Neuron (in vitro differentiated cells): Measurements from ENCODE around the gene SLC16A2.

Experiments
- H2AFZ ChIP-seq: one replicate; pipeline ENCODE4 v1.6.1; 2013; ENCODE audit warnings: low read depth, mild to moderate bottlenecking, inconsistent platforms, low read length, moderate library complexity
- H3K27me3 ChIP-seq: one replicate; pipeline ENCODE4 v1.6.1; 2013; ENCODE audit warnings: low read length; ENCODE audit not compliant: insufficient read depth
- H3K36me3 ChIP-seq: one replicate; pipeline ENCODE4 v1.6.1; 2013; ENCODE audit warnings: low read length; ENCODE audit not compliant: insufficient read depth
- H3K4me1 ChIP-seq: one replicate; pipeline ENCODE4 v1.6.1; 2013; ENCODE audit warnings: low read length; ENCODE audit not compliant: insufficient read depth
- H3K4me3 ChIP-seq: 2 replicates; pipeline ENCODE4 v1.5.1; 2013; ENCODE audit warnings: mild to moderate bottlenecking, low read length, moderate library complexity
- H3K9me3 ChIP-seq: one replicate; pipeline ENCODE4 v1.6.1; 2013; ENCODE audit warnings: low read length

The SLC16A2 gene

GRCh38 chrX:74520896-74521295, 99.6 kb downstream of the SLC16A2 start:
- no peak overlapping the region for H2AFZ ChIP-seq
- H3K4me1 ChIP-seq: no peaks in the 10 kb centered on the region
- H3K4me3 ChIP-seq: no peak overlapping the region
- H3K36me3 ChIP-seq: no peaks in the 10 kb centered on the region
- H3K9me3 ChIP-seq: no peaks in the 10 kb centered on the region
- no peaks in the 10 kb centered on the region for H3K27me3 ChIP-seq

- no peaks in the 10 kb centered on the region for H3K36me3 ChIP-seq
- no peak overlapping the region for H3K4me3 ChIP-seq
- H3K9me3 ChIP-seq: no peaks in the 10 kb centered on the region
- no peaks in the 10 kb centered on the region for H3K27me3 ChIP-seq
- H2AFZ ChIP-seq: no peak overlapping the region
- H3K4me1 ChIP-seq: no peaks in the 10 kb centered on the region
Observed at GRCh38 chrX:74521961-74522751, 100.9 kb downstream of the SLC16A2 start.

- no peak overlapping the region for H2AFZ ChIP-seq
- H3K36me3 ChIP-seq: no peaks in the 10 kb centered on the region
- H3K4me3 ChIP-seq: no peak overlapping the region
Observed at GRCh38 chrX:74523224-74523623, 101.9 kb downstream of the SLC16A2 start.

GRCh38 chrX:74523870-74524735, 102.8 kb downstream of the SLC16A2 start:
- Histone ChIP-seq H3K4me1 (no peaks in the 10 kb centered on the region), H3K4me3 (no peak overlapping the region), H3K27me3 (no peaks in the 10 kb centered on the region), H2AFZ (no peak overlapping the region), H3K9me3 (no peaks in the 10 kb centered on the region), H3K36me3 (no peaks in the 10 kb centered on the region)

More at GRCh38 chrX:74523224-74523623, 101.9 kb downstream of the SLC16A2 start:
- H3K4me1 ChIP-seq: no peaks in the 10 kb centered on the region
- H3K9me3 ChIP-seq: no peaks in the 10 kb centered on the region
- H3K27me3 ChIP-seq: no peaks in the 10 kb centered on the region

GRCh38 chrX:74525116-74525515, 103.8 kb downstream of the SLC16A2 start:
- Histone ChIP-seq H2AFZ (no peak overlapping the region), H3K9me3 (no peaks in the 10 kb centered on the region), H3K4me1 (no peaks in the 10 kb centered on the region), H3K36me3 (no peaks in the 10 kb centered on the region), H3K4me3 (no peak overlapping the region), H3K27me3 (no peaks in the 10 kb centered on the region)

GRCh38 chrX:74526764-74527163, 105.5 kb downstream of the SLC16A2 start:
- no peaks in the 10 kb centered on the region for H3K36me3 ChIP-seq

GRCh38 chrX:74527350-74527749, 106.1 kb downstream of the SLC16A2 start:
- no peaks in the 10 kb centered on the region for H3K9me3 ChIP-seq
- no peak overlapping the region for H3K4me3 ChIP-seq
- H3K4me1 ChIP-seq: no peaks in the 10 kb centered on the region
- H3K36me3 ChIP-seq: no peaks in the 10 kb centered on the region
- H3K27me3 ChIP-seq: no peaks in the 10 kb centered on the region
- H2AFZ ChIP-seq: no peak overlapping the region

More at GRCh38 chrX:74526764-74527163, 105.5 kb downstream of the SLC16A2 start:
- H2AFZ ChIP-seq: no peak overlapping the region
- no peaks in the 10 kb centered on the region for H3K9me3 ChIP-seq
- H3K27me3 ChIP-seq: no peaks in the 10 kb centered on the region
- H3K4me3 ChIP-seq: no peak overlapping the region
- H3K4me1 ChIP-seq: no peaks in the 10 kb centered on the region

GRCh38 chrX:74529311-74529710, 108.0 kb downstream of the SLC16A2 start:
- Histone ChIP-seq H3K4me3 (no peak overlapping the region), H3K36me3 (no peaks in the 10 kb centered on the region), H3K27me3 (no peaks in the 10 kb centered on the region), H2AFZ (no peak overlapping the region), H3K9me3 (no peaks in the 10 kb centered on the region), H3K4me1 (no peaks in the 10 kb centered on the region)

- Histone ChIP-seq H3K4me3 (no peak overlapping the region), H3K9me3 (no peaks in the 10 kb centered on the region), H2AFZ (no peak overlapping the region), H3K36me3 (no peaks in the 10 kb centered on the region), H3K4me1 (no peaks in the 10 kb centered on the region), H3K27me3 (no peaks in the 10 kb centered on the region)
Observed at GRCh38 chrX:74531081-74531480, 109.8 kb downstream of the SLC16A2 start.

GRCh38 chrX:74534569-74535038, 113.3 kb downstream of the SLC16A2 start:
- Histone ChIP-seq H3K9me3 (no peaks in the 10 kb centered on the region), H2AFZ (no peak overlapping the region), H3K27me3 (no peaks in the 10 kb centered on the region), H3K36me3 (no peaks in the 10 kb centered on the region), H3K4me3 (no peak overlapping the region), H3K4me1 (no peaks in the 10 kb centered on the region)

- Histone ChIP-seq H3K4me3 (no peak overlapping the region), H3K36me3 (no peaks in the 10 kb centered on the region), H3K27me3 (no peaks in the 10 kb centered on the region), H3K9me3 (no peaks in the 10 kb centered on the region), H3K4me1 (no peaks in the 10 kb centered on the region), H2AFZ (no peak overlapping the region)
Observed at GRCh38 chrX:74535086-74535407, 113.8 kb downstream of the SLC16A2 start.

- H2AFZ ChIP-seq: no peak overlapping the region
- H3K27me3 ChIP-seq: no peaks in the 10 kb centered on the region
- H3K9me3 ChIP-seq: no peaks in the 10 kb centered on the region
- H3K4me3 ChIP-seq: no peak overlapping the region
- no peaks in the 10 kb centered on the region for H3K4me1 ChIP-seq
- H3K36me3 ChIP-seq: no peaks in the 10 kb centered on the region
Observed at GRCh38 chrX:74535408-74536151, 114.3 kb downstream of the SLC16A2 start.
